DOHH2 (cell line): ENCODE results near the gene DNAJC19.

ENCODE experiments used
- CTCF ChIP-seq: fragments of 200-600 bp; sonication (generic); IDR thresholded peaks from one replicate; pipeline ENCODE4 v1.5.1; 2014; ENCODE audit warnings: antibody characterized with exemption, mild to moderate bottlenecking, low read depth, low read length; ENCODE audit not compliant: poor library complexity, severe bottlenecking
- EZH2phosphoT487 ChIP-seq: fragments of 200-600 bp; sonication (generic); IDR thresholded peaks from 2 replicates; pipeline ENCODE4 v1.6.1; 2017; ENCODE audit warnings: borderline replicate concordance, mild to moderate bottlenecking, antibody characterized with exemption, low read length, moderate library complexity, mixed read lengths

- TF ChIP-seq CTCF, result no peak
- no peak for TF ChIP-seq EZH2phosphoT487
Measured at GRCh38 chr3:180970931-180971330, 18.6 kb downstream of the DNAJC19 start.
